K562 (cell line): ENCODE measurements around the gene NUBP2. TPM values are rescaled to one million over a fixed set of nuclear protein-coding genes. Genes with fewer than 3 reads are reported as not detected.

ENCODE experiments used
- ATAC-seq: fragments of 200-7000 bp; cut with Tn5 transposase; 3 replicates; pipeline ENCODE4 v1.9.1; 2020; ENCODE audit warnings: moderate library complexity
- BruUV-seq: library from RNA; stranded (reverse); fragments of 400-500 nt; replicated peaks from 2 replicates; lab custom pipeline; 2021; lab: Mats Ljungman, UMichigan
- CTCF ChIA-PET: fragments of 300-600 bp; formaldehyde crosslinking; extraction: SDS; loops from one replicate; lab custom pipeline; 2021; ENCODE audit warnings: low intra/inter-chr PET ratio; lab: Yijun Ruan, JAX
- POLR2A ChIA-PET: fragments of 300-600, 350-650 bp; sonication (Branson Sonifier 250); formaldehyde crosslinking; extraction: SDS; loops from one replicate; lab custom pipeline; 2021; ENCODE audit warnings: antibody characterized with exemption, inconsistent platforms; lab: Yijun Ruan, JAX
- DNase-seq, 4 experiments: peaks; one replicate each; pipeline versions ENCODE4 v3.0.0 to v3.0.0-alpha.2; 2011 to 2018; ENCODE audit warnings: low spot score in 3 of 4, mixed read lengths in 3 of 4; ENCODE audit errors: extremely low read depth in 1 of 4
- FAIRE-seq: peaks from 2 replicates; lab custom pipeline; 2011; peaks lifted over from hg19 to GRCh38; lab: Jason Lieb, UNC
- H2AFZ ChIP-seq: 2 replicates; pipeline ENCODE4 v1.6.0; 2011; ENCODE audit warnings: low read depth, low read length, control low read depth, inconsistent platforms
- H3K27ac ChIP-seq: fragments of 200-600 bp; 3 replicates; pipeline ENCODE4 v1.8.0; 2011; ENCODE audit warnings: low read depth, mild to moderate bottlenecking, control low read depth, inconsistent platforms, low read length, moderate library complexity, mixed read lengths; ENCODE audit errors: extremely low read depth
- H3K27me3 ChIP-seq, 2 experiments: fragments of 300-600 bp in 1 of 2; 2 replicates in 1 of 2; 3 replicates in 1 of 2; pipeline versions ENCODE4 v1.6.0 to v1.8.0; 2011; ENCODE audit warnings: inconsistent platforms in 2 of 2, low read length in 2 of 2, mild to moderate bottlenecking in 1 of 2, mixed read lengths in 1 of 2, moderate library complexity in 1 of 2; ENCODE audit not compliant: control insufficient read depth in 2 of 2, insufficient read depth in 2 of 2
- H3K36me3 ChIP-seq: fragments of 300-600 bp; 3 replicates; pipeline ENCODE4 v1.8.0; 2011; ENCODE audit warnings: mild to moderate bottlenecking, low read length, inconsistent platforms; ENCODE audit not compliant: control insufficient read depth, insufficient read depth
- H3K4me1 ChIP-seq, 2 experiments: fragments of 200-600 bp in 1 of 2; replicated peaks in 1 of 2; 2 replicates in 1 of 2; 3 replicates in 1 of 2; pipeline versions ENCODE4 v1.5.1 to v1.8.0; 2011; ENCODE audit warnings: inconsistent platforms in 2 of 2, low read length in 2 of 2, mild to moderate bottlenecking in 1 of 2, mixed read lengths in 1 of 2, moderate library complexity in 1 of 2; ENCODE audit not compliant: control insufficient read depth in 2 of 2, insufficient read depth in 2 of 2
- H3K4me2 ChIP-seq: 2 replicates; pipeline ENCODE4 v1.6.1; 2011; ENCODE audit warnings: low read length, control low read depth, inconsistent platforms, mixed read lengths; ENCODE audit not compliant: insufficient read depth
- H3K4me3 ChIP-seq: fragments of 200-600 bp; sonication (generic), shearing (Covaris generic); 2 replicates; pipeline ENCODE4 v1.5.1; 2016; ENCODE audit warnings: control low read depth, inconsistent platforms
- H3K79me2 ChIP-seq: fragments of 200-600 bp; 3 replicates; pipeline ENCODE4 v1.8.0; 2011; ENCODE audit warnings: low read length, inconsistent platforms; ENCODE audit not compliant: control insufficient read depth, insufficient read depth
- H3K9ac ChIP-seq, 2 experiments: 2 replicates each; pipeline versions ENCODE4 v1.6.0 to v1.6.1; 2011; ENCODE audit warnings: low read depth in 2 of 2, low read length in 2 of 2, control low read depth in 1 of 2, inconsistent platforms in 1 of 2, mild to moderate bottlenecking in 1 of 2, mixed read lengths in 1 of 2; ENCODE audit not compliant: insufficient read depth in 1 of 2
- H3K9me1 ChIP-seq: one replicate; pipeline ENCODE4 v1.6.0; 2011; ENCODE audit warnings: inconsistent platforms, mild to moderate bottlenecking, low read length, moderate library complexity; ENCODE audit not compliant: control insufficient read depth, insufficient read depth
- H3K9me3 ChIP-seq: replicated peaks from 2 replicates; pipeline ENCODE4 v1.5.1; 2011; ENCODE audit warnings: low read depth, low read length, inconsistent platforms; ENCODE audit not compliant: control insufficient read depth, insufficient read depth
- H4K20me1 ChIP-seq: replicated peaks from 2 replicates; pipeline ENCODE4 v1.6.1; 2011; ENCODE audit warnings: low read length, inconsistent platforms, mixed read lengths; ENCODE audit not compliant: control insufficient read depth, insufficient read depth
- ARID4B ChIP-seq: sonication (generic); formaldehyde crosslinking; IDR thresholded peaks from 2 replicates; pipeline ENCODE4 v1.8.0; 2022; ENCODE audit warnings: mild to moderate bottlenecking, missing genetic modification reagents
- FOS ChIP-seq: IDR thresholded peaks from 3 replicates; pipeline ENCODE4 v1.6.1; 2011; ENCODE audit not compliant: insufficient read length; ENCODE audit errors: extremely low read depth
- KLF10 ChIP-seq: fragments of 250-450 bp; sonication (Bioruptor Pico); IDR thresholded peaks from 2 replicates; pipeline ENCODE4 v1.6.1; 2021; ENCODE audit warnings: matching md5 sums
- RAD51 ChIP-seq: fragments of 450-650 bp; IDR thresholded peaks from 2 replicates; pipeline ENCODE4 v1.7.1; 2016; ENCODE audit warnings: low read depth, mild to moderate bottlenecking, borderline replicate concordance
- SIN3B ChIP-seq: fragments of 450-650 bp; IDR thresholded peaks from 2 replicates; pipeline ENCODE4 v1.6.1; 2017; ENCODE audit warnings: low read depth, mild to moderate bottlenecking, moderate library complexity
- ZBTB5 ChIP-seq: fragments of 450-650 bp; IDR thresholded peaks from 2 replicates; pipeline ENCODE4 v1.6.1; 2017; ENCODE audit warnings: antibody characterized with exemption
- ZNF133 ChIP-seq: fragments of 250-450 bp; sonication (Bioruptor Pico); IDR thresholded peaks from 2 replicates; pipeline ENCODE4 v1.4.0; 2020; ENCODE audit warnings: mild to moderate bottlenecking
- ZNF140 ChIP-seq: fragments of 250-450 bp; sonication (Bioruptor Pico); IDR thresholded peaks from 2 replicates; pipeline ENCODE4 v1.8.0; 2021; ENCODE audit warnings: moderate library complexity, mild to moderate bottlenecking, inconsistent platforms
- ZNF165 ChIP-seq: fragments of 250-450 bp; sonication (Bioruptor Pico); IDR thresholded peaks from 2 replicates; pipeline ENCODE4 v1.4.0; 2020; ENCODE audit warnings: borderline replicate concordance
- ZNF217 ChIP-seq: sonication (generic); formaldehyde crosslinking; IDR thresholded peaks from 2 replicates; pipeline ENCODE4 v1.8.0; 2022; ENCODE audit warnings: mild to moderate bottlenecking, missing genetic modification reagents
- ZNF354B ChIP-seq: fragments of 250-450 bp; sonication (Bioruptor Pico); IDR thresholded peaks from 2 replicates; pipeline ENCODE4 v1.4.0; 2020
- ZNF830 ChIP-seq: fragments of 250-450 bp; sonication (Bioruptor Pico); IDR thresholded peaks from 2 replicates; pipeline ENCODE4 v1.5.0; 2021; ENCODE audit warnings: mild to moderate bottlenecking
- WGBS: fragments of 100-300 bp; shearing (Covaris generic); methylation state at CpG from one replicate; pipeline ENCODE4 v1.1.6; 2016; ENCODE audit warnings: low coverage, mixed read lengths; ENCODE audit not compliant: insufficient coverage; ENCODE audit errors: missing lambda C conversion rate; 5-methylcytosine and 5-hydroxymethylcytosine counted together
- in situ Hi-C: fragments of 300-500 bp; cut with MboI; formaldehyde crosslinking; loops from 4 replicates; pipeline ENCODE4 v1.15.0; 2018; ENCODE audit warnings: inconsistent platforms, mixed read lengths
- intact Hi-C: fragments of 100-400 bp; cut with micrococcal nuclease; formaldehyde crosslinking; loops from 2 replicates; pipeline ENCODE4 v1.14.2; 2022
- polyA plus RNA-seq, 8 experiments: library from polyadenylated mRNA; depleted of rRNA in 4 of 8; stranded (reverse) in 5 of 8; unstranded in 3 of 8; fragments of >200 nt; fragmentation: Nextera tagmentation in 2 of 8; fragmentation: Illumina TruSeq in 1 of 8; extraction: Ambion mirVana in 2 of 8; extraction: Trizol in 1 of 8; gene quantifications; 2 replicates each; pipeline versions ENCODE4 v1.2.1 to v1.2.3, GENCODE V29; 2011 to 2014; ENCODE audit warnings: inconsistent platforms in 1 of 8, missing spikeins in 1 of 8
- total RNA-seq, 7 experiments: library from RNA; depleted of rRNA in 6 of 7; stranded (reverse); fragments of >200 nt in 6 of 7; fragmentation: Illumina TruSeq in 2 of 7; extraction: Trizol in 2 of 7; gene quantifications; 2 replicates each; pipeline versions ENCODE4 v1.2.1 to v1.2.3, GENCODE V29; 2011 to 2021; ENCODE audit warnings: low replicate concordance in 1 of 7
- TF ChIP-seq, protein P1 (sequence below): sonication (generic); formaldehyde crosslinking; IDR thresholded peaks from 2 replicates; pipeline ENCODE4 v1.8.1; 2023; ENCODE audit warnings: mild to moderate bottlenecking, missing genetic modification reagents

NUBP2 gene
- total and polyA plus RNA-seq, 9 of the 15 experiments (the other 6 are each of a cell fraction or from before 2014, with no cell fraction given): 1.8 to 115 (median 24.0) TPM

DNA sequence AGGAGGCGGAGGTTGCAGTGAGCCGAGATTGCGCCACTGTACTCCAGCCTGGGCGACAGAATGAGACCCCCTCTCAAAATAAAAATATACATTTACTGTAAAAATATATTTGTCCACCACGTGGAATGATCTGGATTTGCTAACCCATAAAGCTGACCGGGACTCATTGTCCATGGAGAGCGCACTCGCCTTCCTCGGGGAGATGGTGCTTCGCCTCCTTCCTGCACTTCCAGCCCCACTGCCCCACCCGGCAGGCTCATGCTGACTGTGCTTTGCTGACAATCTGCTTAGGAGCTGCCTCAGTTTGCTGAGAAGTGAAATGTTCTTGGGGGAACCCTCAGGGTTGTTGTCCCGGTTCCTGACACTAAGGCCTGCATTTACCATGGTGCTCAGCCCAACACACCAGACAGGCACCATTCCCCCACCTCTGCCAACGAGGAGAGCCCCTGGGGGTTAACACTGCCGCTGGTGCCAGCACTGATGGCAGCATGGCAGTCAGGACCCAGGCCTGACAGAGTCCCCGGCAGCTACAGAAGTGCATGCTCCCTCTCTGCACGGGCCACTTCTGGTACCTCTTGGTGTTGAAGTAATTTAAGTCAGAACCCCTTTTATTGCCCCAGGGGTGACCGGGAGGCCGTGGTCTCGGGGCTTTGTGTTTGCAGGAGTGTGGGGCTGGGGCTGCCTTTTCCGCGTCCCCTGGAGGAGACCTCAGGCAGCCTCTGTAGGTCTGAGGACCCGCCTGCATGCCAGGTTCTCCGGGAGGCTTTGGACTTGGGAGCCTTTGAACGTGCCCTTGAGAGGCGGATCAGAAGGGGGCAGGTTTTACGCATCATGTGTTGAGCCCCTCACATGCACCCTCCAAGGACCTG, 2.5 kb downstream of the NUBP2 start:
- Histone ChIP-seq H3K9me3 (no peaks in the 10 kb centered on the region), H2AFZ (no peak overlapping the region), H3K9me1 (no peaks in the 10 kb centered on the region), H3K27me3 (no peaks in the 10 kb centered on the region), H3K4me1 (peaks cover 4 to 81% of the 10 kb centered on the region in 2 experiments; a peak in 3 of 5 replicates), H3K36me3 (peaks cover 63% of the 10 kb centered on the region; the same call in 1 of the 3 replicates), H4K20me1 (peaks cover 3% of the 10 kb centered on the region; the same call in 1 of the 2 replicates), H3K9ac (peak overlapping the region in 1 of 2 experiments; percentile 58; a peak in 2 of 4 replicates), H3K79me2 (peaks cover 53% of the 10 kb centered on the region), H3K4me3 (no peak overlapping the region), H3K27ac (no peak overlapping the region), H3K4me2 (no peak overlapping the region)
- WGBS: 94% methylated on average over 18 of the region's 26 CpGs
- DNase-seq (no peak), FAIRE-seq (no peak), ATAC-seq (no peak)
- BruUV-seq: no TSS peak
- in situ Hi-C loops: loop anchor here (5.0 kb wide), 1 partner anchor 147 kb away; no protein-coding TSS in a partner anchor
- ChIA-PET POLR2A (interaction anchor here (0.7 to 0.9 kb wide), 2 partner anchors 8 to 9 kb away, joined by 3 to 5 read pairs; no protein-coding TSS in a partner anchor), CTCF (no interaction called here)
- intact Hi-C loops: loop anchor here (5.0 kb wide), 1 partner anchor 173 kb away; the partner anchor contains the start of genes CRAMP1 and IFT140
- TF ChIP-seq ZNF165 (no peak), ZNF217 (CRISPR knock-in tag) (no peak), ZBTB5 (no peak), FOS (no peak), ZNF140 (CRISPR knock-in tag) (no peak), ARID4B (CRISPR knock-in tag) (no peak), ZNF830 (CRISPR knock-in tag) (no peak), ZNF133 (CRISPR knock-in tag) (no peak), ZNF354B (no peak), RAD51 (no peak), SIN3B (no peak), KLF10 (no peak)
- TF ChIP-seq, protein P1, sequence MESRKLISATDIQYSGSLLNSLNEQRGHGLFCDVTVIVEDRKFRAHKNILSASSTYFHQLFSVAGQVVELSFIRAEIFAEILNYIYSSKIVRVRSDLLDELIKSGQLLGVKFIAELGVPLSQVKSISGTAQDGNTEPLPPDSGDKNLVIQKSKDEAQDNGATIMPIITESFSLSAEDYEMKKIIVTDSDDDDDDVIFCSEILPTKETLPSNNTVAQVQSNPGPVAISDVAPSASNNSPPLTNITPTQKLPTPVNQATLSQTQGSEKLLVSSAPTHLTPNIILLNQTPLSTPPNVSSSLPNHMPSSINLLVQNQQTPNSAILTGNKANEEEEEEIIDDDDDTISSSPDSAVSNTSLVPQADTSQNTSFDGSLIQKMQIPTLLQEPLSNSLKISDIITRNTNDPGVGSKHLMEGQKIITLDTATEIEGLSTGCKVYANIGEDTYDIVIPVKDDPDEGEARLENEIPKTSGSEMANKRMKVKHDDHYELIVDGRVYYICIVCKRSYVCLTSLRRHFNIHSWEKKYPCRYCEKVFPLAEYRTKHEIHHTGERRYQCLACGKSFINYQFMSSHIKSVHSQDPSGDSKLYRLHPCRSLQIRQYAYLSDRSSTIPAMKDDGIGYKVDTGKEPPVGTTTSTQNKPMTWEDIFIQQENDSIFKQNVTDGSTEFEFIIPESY (CRISPR knock-in tag): no peak
